ENCODE measurements around the gene TTC14. TPM values are rescaled to one million over a fixed set of nuclear protein-coding genes. Genes with fewer than 3 reads are reported as not detected.
A peak's percentile ranks its signal among the peaks of the same experiment; 100 is the strongest.

TTC14 gene
- total RNA-seq, 1 experiment from 2014 or later, result 35.8 TPM

DNA sequence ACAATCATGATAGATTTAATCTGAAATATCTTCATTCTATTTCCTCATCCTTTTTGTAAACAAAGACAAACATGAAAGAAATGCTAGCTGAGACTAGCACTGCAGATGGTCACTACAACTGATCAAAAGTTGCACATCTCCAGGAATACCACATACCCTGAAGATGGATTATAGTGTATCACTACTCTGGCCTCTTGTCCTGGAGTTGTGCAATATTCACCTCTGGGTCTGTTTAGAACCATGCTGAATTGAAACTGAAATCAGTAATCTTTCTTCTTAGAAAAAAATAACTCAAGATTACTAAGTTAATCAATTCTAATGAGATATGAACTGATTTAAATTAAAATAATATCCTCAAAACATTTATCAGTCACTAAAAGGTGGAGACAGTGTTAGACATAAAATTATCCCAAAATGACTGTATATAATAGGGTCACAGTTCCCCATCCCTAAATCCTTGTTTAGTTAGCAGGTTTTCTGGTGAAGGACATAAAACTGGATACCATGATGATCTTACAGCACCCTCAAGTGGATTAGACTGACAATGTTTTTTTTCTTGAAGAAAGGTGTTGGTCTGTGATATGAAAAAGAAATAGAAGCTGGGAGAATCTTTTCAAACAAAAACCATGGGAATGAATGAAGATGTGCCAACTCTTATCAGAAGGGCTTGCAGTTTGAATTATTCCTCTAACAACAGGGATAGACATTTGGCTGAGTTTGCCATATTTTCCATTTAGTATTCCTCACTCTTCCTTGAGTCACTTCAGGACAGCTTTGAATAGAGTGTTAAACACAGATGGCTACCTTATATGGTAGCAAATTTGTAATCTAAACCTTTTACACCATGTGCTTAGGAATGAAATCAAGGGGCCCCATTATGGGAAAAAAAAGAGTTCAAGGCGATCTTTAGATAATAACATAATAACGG is 7.1 kb upstream of the TTC14 start:
- CTCF ChIA-PET, result interaction anchor here (0.5 to 3.6 kb wide), 30 partner anchors 10 to 945 kb away, joined by 3 to 43 read pairs (median 4); no protein-coding TSS in a partner anchor
- intact Hi-C loops (cut with micrococcal nuclease), result loop anchor here (1.0 to 10.0 kb wide), 6 partner anchors 530 to 845 kb away; no protein-coding TSS in a partner anchor
- no peaks in the 10 kb centered on the region for H3K36me3 Mint-ChIP-seq (ENCODE audit: insufficient read depth, unreplicated experiment)
- POLR2A ChIA-PET, result interaction anchor here (0.7 kb wide), 2 partner anchors 371 to 791 kb away, joined by 3 to 4 read pairs; no protein-coding TSS in a partner anchor
- no TSS peak for BruUV-seq (replicated peaks)
- H3K9me3 Mint-ChIP-seq (ENCODE audit: unreplicated experiment), result no peaks in the 10 kb centered on the region
- peak; percentile 55 for DNase-seq (ENCODE audit: unreplicated experiment)
- H3K27ac Mint-ChIP-seq (ENCODE audit: low read depth, unreplicated experiment), result no peak overlapping the region
- H3K27me3 Mint-ChIP-seq (ENCODE audit: insufficient read depth, unreplicated experiment), result no peaks in the 10 kb centered on the region
- TF ChIP-seq, protein P1, sequence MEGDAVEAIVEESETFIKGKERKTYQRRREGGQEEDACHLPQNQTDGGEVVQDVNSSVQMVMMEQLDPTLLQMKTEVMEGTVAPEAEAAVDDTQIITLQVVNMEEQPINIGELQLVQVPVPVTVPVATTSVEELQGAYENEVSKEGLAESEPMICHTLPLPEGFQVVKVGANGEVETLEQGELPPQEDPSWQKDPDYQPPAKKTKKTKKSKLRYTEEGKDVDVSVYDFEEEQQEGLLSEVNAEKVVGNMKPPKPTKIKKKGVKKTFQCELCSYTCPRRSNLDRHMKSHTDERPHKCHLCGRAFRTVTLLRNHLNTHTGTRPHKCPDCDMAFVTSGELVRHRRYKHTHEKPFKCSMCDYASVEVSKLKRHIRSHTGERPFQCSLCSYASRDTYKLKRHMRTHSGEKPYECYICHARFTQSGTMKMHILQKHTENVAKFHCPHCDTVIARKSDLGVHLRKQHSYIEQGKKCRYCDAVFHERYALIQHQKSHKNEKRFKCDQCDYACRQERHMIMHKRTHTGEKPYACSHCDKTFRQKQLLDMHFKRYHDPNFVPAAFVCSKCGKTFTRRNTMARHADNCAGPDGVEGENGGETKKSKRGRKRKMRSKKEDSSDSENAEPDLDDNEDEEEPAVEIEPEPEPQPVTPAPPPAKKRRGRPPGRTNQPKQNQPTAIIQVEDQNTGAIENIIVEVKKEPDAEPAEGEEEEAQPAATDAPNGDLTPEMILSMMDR (IDR thresholded peaks at IDR 0.05; ENCODE audit: unreplicated experiment), result peak; percentile 55
- H3K4me1 Mint-ChIP-seq (ENCODE audit: insufficient read depth, unreplicated experiment), result peaks cover 9% of the 10 kb centered on the region
- H3K4me3 Mint-ChIP-seq (ENCODE audit: unreplicated experiment), result no peak overlapping the region

DNA sequence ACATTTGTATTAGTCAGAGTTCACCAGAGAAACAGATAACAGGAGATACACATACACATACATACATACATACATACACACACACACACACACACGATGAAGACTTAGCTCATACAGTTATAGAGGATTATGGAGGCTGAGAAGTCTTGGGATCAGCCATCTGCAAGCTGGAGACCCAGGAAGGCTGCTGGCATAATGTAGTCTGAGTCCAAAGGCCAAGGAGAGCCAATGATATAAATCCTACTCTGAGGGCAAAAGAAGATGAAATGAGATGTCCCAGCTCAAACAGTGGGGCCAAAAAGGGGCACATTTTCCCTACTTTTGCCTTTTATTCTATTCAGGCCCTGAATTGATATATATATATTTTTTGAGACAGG is 6.4 kb upstream of the TTC14 start:
- BruUV-seq (replicated peaks), result no TSS peak
- ChIA-PET CTCF (interaction anchor here (0.5 to 3.6 kb wide), 30 partner anchors 10 to 946 kb away, joined by 3 to 43 read pairs (median 4); no protein-coding TSS in a partner anchor), POLR2A (interaction anchor here (0.7 kb wide), 2 partner anchors 370 to 791 kb away, joined by 3 to 4 read pairs; no protein-coding TSS in a partner anchor)
- H3K4me3 Mint-ChIP-seq (ENCODE audit: unreplicated experiment), result no peak overlapping the region
- no peaks in the 10 kb centered on the region for H3K27me3 Mint-ChIP-seq (ENCODE audit: insufficient read depth, unreplicated experiment)
- H3K4me1 Mint-ChIP-seq (ENCODE audit: insufficient read depth, unreplicated experiment), result peaks cover 9% of the 10 kb centered on the region
- no peak overlapping the region for H3K27ac Mint-ChIP-seq (ENCODE audit: low read depth, unreplicated experiment)
- DNase-seq (ENCODE audit: unreplicated experiment), result no peak
- no peaks in the 10 kb centered on the region for H3K36me3 Mint-ChIP-seq (ENCODE audit: insufficient read depth, unreplicated experiment)
- intact Hi-C loops (cut with micrococcal nuclease), result loop anchor here (1.0 to 10.0 kb wide), 6 partner anchors 531 to 845 kb away; no protein-coding TSS in a partner anchor
- TF ChIP-seq, protein P1 (IDR thresholded peaks at IDR 0.05; ENCODE audit: unreplicated experiment), result no peak
- H3K9me3 Mint-ChIP-seq (ENCODE audit: unreplicated experiment), result no peaks in the 10 kb centered on the region

DNA sequence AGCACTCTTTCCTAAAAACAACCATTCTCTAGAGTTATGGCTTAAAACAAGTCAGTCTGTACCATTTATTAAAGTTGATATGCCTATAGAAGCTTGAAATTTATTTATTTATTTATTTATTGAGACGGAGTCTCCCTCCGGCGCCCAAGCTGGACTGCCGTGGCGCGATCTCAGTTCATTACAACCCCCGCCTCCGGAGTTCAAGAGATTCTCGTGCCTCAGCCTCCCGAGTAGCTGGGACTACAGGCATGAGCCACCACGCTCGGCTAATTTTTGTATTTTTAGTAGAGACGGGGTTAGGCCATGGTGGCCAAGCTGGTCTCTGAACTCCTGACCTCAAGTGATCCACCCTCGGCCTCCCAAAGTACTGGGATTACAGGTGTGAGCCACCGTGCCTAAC is 1.5 kb upstream of the TTC14 start:
- Mint-ChIP-seq H3K36me3 (ENCODE audit: insufficient read depth, unreplicated experiment) (peaks cover 32% of the 10 kb centered on the region), H3K4me3 (ENCODE audit: unreplicated experiment) (peak overlapping the region; percentile 94), H3K27me3 (ENCODE audit: insufficient read depth, unreplicated experiment) (no peaks in the 10 kb centered on the region), H3K4me1 (ENCODE audit: insufficient read depth, unreplicated experiment) (peaks cover 11% of the 10 kb centered on the region), H3K9me3 (ENCODE audit: unreplicated experiment) (no peaks in the 10 kb centered on the region), H3K27ac (ENCODE audit: low read depth, unreplicated experiment) (no peak overlapping the region)
- no TSS peak for BruUV-seq (replicated peaks)
- DNase-seq (ENCODE audit: unreplicated experiment), result no peak
- intact Hi-C loops (cut with micrococcal nuclease), result no loop called here
- TF ChIP-seq, protein P1 (IDR thresholded peaks at IDR 0.05; ENCODE audit: unreplicated experiment), result no peak
- ChIA-PET CTCF (interaction anchor here (1.1 to 1.4 kb wide), 2 partner anchors 11 to 350 kb away, joined by 3 read pairs; no protein-coding TSS in a partner anchor), POLR2A (interaction anchor here (1.2 kb wide), 1 partner anchor 21 kb away, joined by 3 read pairs; no protein-coding TSS in a partner anchor)

DNA sequence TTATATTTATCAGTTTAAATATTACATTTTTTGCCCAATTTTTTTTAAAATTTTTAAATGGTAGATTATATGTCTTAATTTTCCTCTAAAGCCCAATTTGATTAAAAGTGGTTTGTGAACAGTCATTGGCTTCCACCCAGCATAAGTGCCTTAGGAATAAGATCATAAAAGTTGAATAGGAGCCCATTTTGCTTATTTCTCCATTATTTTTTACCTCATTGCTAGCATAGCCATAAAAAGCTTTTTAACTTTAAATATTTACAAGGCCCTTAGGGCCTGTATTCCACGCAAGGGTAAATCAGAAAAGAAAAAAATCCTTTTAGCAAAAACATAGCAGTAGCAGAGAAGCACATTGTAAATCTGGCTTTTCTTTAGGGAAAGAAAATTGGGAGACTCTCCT is 9.0 kb downstream of the TTC14 start:
- ChIA-PET CTCF (interaction anchor here (1.7 kb wide), 1 partner anchor 687 kb away, joined by 3 read pairs; no protein-coding TSS in a partner anchor), POLR2A (interaction anchor here (1.7 kb wide), 1 partner anchor 9 kb away, joined by 7 read pairs; the partner anchor contains the start of gene TTC14)
- Mint-ChIP-seq H3K4me1 (ENCODE audit: insufficient read depth, unreplicated experiment) (no peaks in the 10 kb centered on the region), H3K4me3 (ENCODE audit: unreplicated experiment) (no peak overlapping the region), H3K27ac (ENCODE audit: low read depth, unreplicated experiment) (no peak overlapping the region), H3K9me3 (ENCODE audit: unreplicated experiment) (no peaks in the 10 kb centered on the region), H3K36me3 (ENCODE audit: insufficient read depth, unreplicated experiment) (peaks cover 76% of the 10 kb centered on the region), H3K27me3 (ENCODE audit: insufficient read depth, unreplicated experiment) (no peaks in the 10 kb centered on the region)
- intact Hi-C loops (cut with micrococcal nuclease), result no loop called here
- no peak for DNase-seq (ENCODE audit: unreplicated experiment)
- BruUV-seq (replicated peaks), result no TSS peak
- TF ChIP-seq, protein P1 (IDR thresholded peaks at IDR 0.05; ENCODE audit: unreplicated experiment), result no peak

All from MCF 10A (cell line).